Sigmoid colon (tissue), 7 donors: ENCODE data around the gene DICER1. TPM values are rescaled to one million over a fixed set of nuclear protein-coding genes. Genes with fewer than 3 reads are reported as not detected.

Source experiments
- DNase-seq: peaks from one replicate; pipeline ENCODE4 v3.0.0-alpha.2; 2019
- H3K27ac ChIP-seq, 4 donors: fragments of 200-600 bp; sonication (generic); one replicate each; pipeline ENCODE4 v1.5.1; 2016 to 2019; ENCODE audit warnings: mild to moderate bottlenecking in 1 of 4
- H3K27me3 ChIP-seq, 3 donors: fragments of 200-600 bp; sonication (generic); one replicate each; pipeline ENCODE4 v1.5.1; 2019; ENCODE audit warnings: mild to moderate bottlenecking in 1 of 3
- H3K36me3 ChIP-seq, 4 donors: fragments of 200-600 bp; sonication (generic); one replicate each; pipeline ENCODE4 v1.5.1; 2016 to 2019
- H3K4me1 ChIP-seq, 4 donors: fragments of 200-600 bp; sonication (generic); one replicate each; pipeline ENCODE4 v1.5.1; 2017 to 2019
- H3K4me3 ChIP-seq, 4 donors: fragments of 200-600 bp; sonication (generic); one replicate each; pipeline ENCODE4 v1.5.1; 2017 to 2019; ENCODE audit warnings: mild to moderate bottlenecking in 2 of 4, moderate library complexity in 1 of 4
- H3K9me3 ChIP-seq, 4 donors: fragments of 200-600 bp in 3 of 4; sonication (generic) in 3 of 4; one replicate each; pipeline versions ENCODE4 v1.5.1 to v1.6.1; 2013 to 2019
- CTCF ChIP-seq, 4 experiments: fragments of 450-650 bp in 3 of 4; fragments of 200-600 bp in 1 of 4; IDR thresholded peaks; one replicate each; pipeline ENCODE4 v1.5.1; 2016 to 2019; ENCODE audit warnings: antibody characterized with exemption in 4 of 4, mild to moderate bottlenecking in 3 of 4, moderate library complexity in 2 of 4
- EP300 ChIP-seq, 4 donors: sonication (generic); formaldehyde crosslinking; IDR thresholded peaks; one replicate each; pipeline ENCODE4 v1.6.1; 2017; ENCODE audit warnings: antibody characterized with exemption in 4 of 4
- POLR2A ChIP-seq, 2 donors: fragments of 450-650 bp; IDR thresholded peaks; one replicate each; pipeline ENCODE4 v1.6.1; 2016; ENCODE audit warnings: antibody characterized with exemption in 2 of 2, mild to moderate bottlenecking in 2 of 2, moderate library complexity in 2 of 2
- POLR2AphosphoS5 ChIP-seq, 4 donors: sonication (generic); formaldehyde crosslinking; IDR thresholded peaks; one replicate each; pipeline ENCODE4 v1.6.1; 2017; ENCODE audit warnings: antibody characterized with exemption in 4 of 4
- WGBS, 2 donors: extraction: QIAGEN DNeasy Blood & Tissue Kit; methylation state at CpG; one replicate each; pipeline ENCODE4 v1.1.7; 2013; 5-methylcytosine and 5-hydroxymethylcytosine counted together
- intact Hi-C: fragments of 100-400 bp; cut with DNase I; formaldehyde crosslinking; loops from one replicate; pipeline ENCODE4 v1.15.1; 2023
- polyA plus RNA-seq, 3 donors: library from polyadenylated mRNA; stranded (reverse); fragments of 200-250 nt; gene quantifications; one replicate each; pipeline ENCODE4 v1.2.3, GENCODE V29; 2013
- total RNA-seq, 4 donors: library from RNA; depleted of rRNA; stranded (reverse); fragments of >200 nt; gene quantifications; one replicate each; pipeline ENCODE4 v1.1.0, GENCODE V29; 2016
- donor health status: healthy with polysubstance abuse.
- donor health status: Bipolar disorder and iron deficiency.
- donor health status: healthy.

Gene DICER1
- total and polyA plus RNA-seq, 7 donors, result 6.0 to 77.0 (median 44.9) TPM

GRCh38 chr14:95087619-95088018, 69.7 kb downstream of the DICER1 start:
- H3K36me3 ChIP-seq, result peaks cover 0 to 71% (median 14%) of the 10 kb centered on the region in 4 donors
- H3K9me3 ChIP-seq, result no peaks in the 10 kb centered on the region
- H3K4me3 ChIP-seq, result no peak overlapping the region
- no peak for TF ChIP-seq CTCF (IDR thresholded peaks at IDR 0.05)
- no peak for TF ChIP-seq EP300 (IDR thresholded peaks at IDR 0.05)
- TF ChIP-seq POLR2AphosphoS5 (IDR thresholded peaks at IDR 0.05), result no peak
- no peak for TF ChIP-seq POLR2A (IDR thresholded peaks at IDR 0.05)
- intact Hi-C loops, result no loop called here
- no peaks in the 10 kb centered on the region for H3K4me1 ChIP-seq
- H3K27ac ChIP-seq, result no peak overlapping the region
- WGBS, 2 donors, result 76 to 84% methylated on average over 6 of the region's 6 CpGs
- H3K27me3 ChIP-seq, result no peaks in the 10 kb centered on the region
- DNase-seq, result no peak

- H3K4me3 ChIP-seq, result no peak overlapping the region
- H3K9me3 ChIP-seq, result no peaks in the 10 kb centered on the region
- TF ChIP-seq POLR2A (IDR thresholded peaks at IDR 0.05) (no peak), EP300 (IDR thresholded peaks at IDR 0.05) (no peak), POLR2AphosphoS5 (IDR thresholded peaks at IDR 0.05) (no peak), CTCF (IDR thresholded peaks at IDR 0.05) (no peak)
- peaks cover 0 to 55% (median 11%) of the 10 kb centered on the region in 4 donors for H3K36me3 ChIP-seq
- 91% methylated on average over 5 of the region's 5 CpGs for WGBS, 2 donors
- no peak overlapping the region for H3K27ac ChIP-seq
- H3K27me3 ChIP-seq, result no peaks in the 10 kb centered on the region
- intact Hi-C loops, result no loop called here
- DNase-seq, result no peak
- H3K4me1 ChIP-seq, result no peaks in the 10 kb centered on the region
Measured at GRCh38 chr14:95085321-95085720, 72.0 kb downstream of the DICER1 start.

- intact Hi-C loops, result no loop called here
- no peak for DNase-seq
- no peaks in the 10 kb centered on the region for H3K4me1 ChIP-seq
- H3K27me3 ChIP-seq, result no peaks in the 10 kb centered on the region
- no peak overlapping the region for H3K4me3 ChIP-seq
- H3K27ac ChIP-seq, result no peak overlapping the region
- no peaks in the 10 kb centered on the region for H3K9me3 ChIP-seq
- TF ChIP-seq POLR2A (IDR thresholded peaks at IDR 0.05), result no peak
- no peaks in the 10 kb centered on the region for H3K36me3 ChIP-seq
- 45 to 71% methylated on average over 3 of the region's 3 CpGs for WGBS, 2 donors
Measured at GRCh38 chr14:95078867-95079266, 78.5 kb downstream of the DICER1 start.

GRCh38 chr14:95077345-95077744, 80.0 kb downstream of the DICER1 start:
- 71 to 75% methylated on average over 7 of the region's 7 CpGs for WGBS, 2 donors
- Histone ChIP-seq H3K27ac (no peak overlapping the region), H3K27me3 (no peaks in the 10 kb centered on the region), H3K4me3 (no peak overlapping the region), H3K9me3 (no peaks in the 10 kb centered on the region), H3K36me3 (no peaks in the 10 kb centered on the region), H3K4me1 (peaks cover 0 to under 1% (median 0%) of the 10 kb centered on the region in 4 donors)
- no peak for DNase-seq
- intact Hi-C loops, result no loop called here
- TF ChIP-seq CTCF (IDR thresholded peaks at IDR 0.05), result no peak
- no peak for TF ChIP-seq POLR2A (IDR thresholded peaks at IDR 0.05)
- no peak for TF ChIP-seq EP300 (IDR thresholded peaks at IDR 0.05)
- no peak for TF ChIP-seq POLR2AphosphoS5 (IDR thresholded peaks at IDR 0.05)

GRCh38 chr14:95075789-95076188, 81.5 kb downstream of the DICER1 start:
- intact Hi-C loops, result no loop called here
- H3K4me3 ChIP-seq, result no peak overlapping the region
- 96% methylated on average over 2 of the region's 2 CpGs for WGBS, 2 donors
- no peaks in the 10 kb centered on the region for H3K36me3 ChIP-seq
- peaks cover 0 to 8% (median 2%) of the 10 kb centered on the region in 4 donors for H3K4me1 ChIP-seq
- H3K27me3 ChIP-seq, result no peaks in the 10 kb centered on the region
- H3K27ac ChIP-seq, result no peak overlapping the region
- DNase-seq, result no peak
- TF ChIP-seq POLR2AphosphoS5 (IDR thresholded peaks at IDR 0.05) (no peak), EP300 (IDR thresholded peaks at IDR 0.05) (no peak), POLR2A (IDR thresholded peaks at IDR 0.05) (no peak), CTCF (IDR thresholded peaks at IDR 0.05) (no peak)
- H3K9me3 ChIP-seq, result no peaks in the 10 kb centered on the region
